ENCODE data around the gene HDAC9.

- no peak for TF ChIP-seq FOSL2 (IDR thresholded peaks at IDR 0.05; ENCODE audit: borderline replicate concordance, low read depth)
- TF ChIP-seq CTCF (IDR thresholded peaks at IDR 0.05), result no peak
- TF ChIP-seq, protein P1, sequence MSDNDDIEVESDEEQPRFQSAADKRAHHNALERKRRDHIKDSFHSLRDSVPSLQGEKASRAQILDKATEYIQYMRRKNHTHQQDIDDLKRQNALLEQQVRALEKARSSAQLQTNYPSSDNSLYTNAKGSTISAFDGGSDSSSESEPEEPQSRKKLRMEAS (IDR thresholded peaks at IDR 0.05; ENCODE audit: low read depth), result no peak
- no peak for TF ChIP-seq TCF12 (IDR thresholded peaks at IDR 0.05)
- no peak for TF ChIP-seq POLR2AphosphoS5 (IDR thresholded peaks at IDR 0.05; ENCODE audit: low read depth, low read length)
- no peak for TF ChIP-seq USF2 (IDR thresholded peaks at IDR 0.05; ENCODE audit: borderline replicate concordance, low read depth, low read length)
- no peak for TF ChIP-seq ELF1 (IDR thresholded peaks at IDR 0.05)
- no peak for TF ChIP-seq TAF1 (IDR thresholded peaks at IDR 0.05; ENCODE audit: borderline replicate concordance, low read depth, low read length)
- no peak for TF ChIP-seq JUND (IDR thresholded peaks at IDR 0.05)
- TF ChIP-seq MXI1 (IDR thresholded peaks at IDR 0.05; ENCODE audit: low read depth, low read length), result no peak
- TF ChIP-seq USF1 (IDR thresholded peaks at IDR 0.05; ENCODE audit: borderline replicate concordance, low read depth), result no peak
- no peak for TF ChIP-seq TEAD4 (IDR thresholded peaks at IDR 0.05; ENCODE audit: borderline replicate concordance, insufficient read depth)
- TF ChIP-seq YY1 (IDR thresholded peaks at IDR 0.05; ENCODE audit: low read depth), result no peak
- no peak for TF ChIP-seq RAD21 (IDR thresholded peaks at IDR 0.05; ENCODE audit: low read length)
These were observed 421.3 kb downstream of the HDAC9 start for GRCh38 chr7:18916826-18917225.

All from SK-N-SH (cell line).